Caco-2 (cell line): ENCODE results near the gene CRYBG2. TPM values are rescaled to one million over a fixed set of nuclear protein-coding genes. Genes with fewer than 3 reads are reported as not detected.
"Not testable (repeated sequence)": the region's sequence is repeated elsewhere in the genome, so short reads cannot be mapped to it uniquely, and the experiment has no call there.

ENCODE experiments used
- BruUV-seq: library from RNA; stranded (reverse); fragments of 400-500 nt; replicated peaks from 2 replicates; lab custom pipeline; 2021; lab: Mats Ljungman, UMichigan
- CTCF ChIA-PET: fragments of 300-600 bp; sonication (Branson Sonifier 250); formaldehyde crosslinking; loops from one replicate; lab custom pipeline; 2022; ENCODE audit warnings: antibody characterized with exemption; lab: Charles Lee
- POLR2A ChIA-PET: fragments of 300-600 bp; sonication (Branson Sonifier 250); formaldehyde crosslinking; loops from one replicate; lab custom pipeline; 2022; ENCODE audit warnings: antibody characterized with exemption; lab: Charles Lee
- DNase-seq, 2 experiments: peaks; one replicate each; pipeline versions ENCODE4 v3.0.0 to v3.0.0-alpha.2; 2020 to 2022
- H3K27me3 ChIP-seq: replicated peaks from 2 replicates; pipeline ENCODE4 v1.6.0; 2011; ENCODE audit warnings: low read length; ENCODE audit not compliant: control insufficient read depth, insufficient read depth
- H3K36me3 ChIP-seq: 2 replicates; pipeline ENCODE4 v1.5.1; 2011; ENCODE audit warnings: low read length; ENCODE audit not compliant: control insufficient read depth, insufficient read depth
- H3K4me1 ChIP-seq: fragments of 250-450 bp; sonication (Bioruptor Pico); 2 replicates; pipeline ENCODE4 v1.5.1; 2020; ENCODE audit warnings: mild to moderate bottlenecking
- H3K4me3 ChIP-seq: 2 replicates; pipeline ENCODE4 v1.5.1; 2011; ENCODE audit warnings: low read depth, mild to moderate bottlenecking, control low read depth, low read length
- H3K9me3 ChIP-seq: fragments of 250-450 bp; sonication (Bioruptor Pico); 2 replicates; pipeline ENCODE4 v1.5.1; 2020; ENCODE audit warnings: mild to moderate bottlenecking, moderate library complexity
- H3K27ac Mint-ChIP-seq: one replicate; pipeline ENCODE4 v1.8.0; 2022; ENCODE audit warnings: mixed read lengths; ENCODE audit not compliant: unreplicated experiment
- H3K27me3 Mint-ChIP-seq: one replicate; pipeline ENCODE4 v1.8.0; 2022; ENCODE audit warnings: mixed read lengths; ENCODE audit not compliant: insufficient read depth, unreplicated experiment
- H3K36me3 Mint-ChIP-seq: one replicate; pipeline ENCODE4 v1.8.0; 2022; ENCODE audit warnings: mild to moderate bottlenecking, mixed read lengths; ENCODE audit not compliant: insufficient read depth, unreplicated experiment
- H3K4me1 Mint-ChIP-seq: one replicate; pipeline ENCODE4 v1.8.0; 2022; ENCODE audit warnings: low read depth, mixed read lengths; ENCODE audit not compliant: unreplicated experiment
- H3K4me3 Mint-ChIP-seq: one replicate; pipeline ENCODE4 v1.8.0; 2022; ENCODE audit warnings: mild to moderate bottlenecking, moderate library complexity, mixed read lengths; ENCODE audit not compliant: unreplicated experiment
- H3K9me3 Mint-ChIP-seq: one replicate; pipeline ENCODE4 v1.8.0; 2022; ENCODE audit warnings: mixed read lengths; ENCODE audit not compliant: unreplicated experiment
- CTCF ChIP-seq, 2 experiments: fragments of 200-600 bp in 1 of 2; IDR thresholded peaks; 1 replicate in 1 of 2; 2 replicates in 1 of 2; pipeline versions ENCODE4 v1.5.1 to v1.8.0; 2011 to 2022; ENCODE audit warnings: antibody characterized with exemption in 1 of 2, control low read depth in 1 of 2, inconsistent platforms in 1 of 2, low read depth in 1 of 2, low read length in 1 of 2, mild to moderate bottlenecking in 1 of 2, moderate library complexity in 1 of 2; ENCODE audit not compliant: insufficient read depth in 1 of 2, severe bottlenecking in 1 of 2, unreplicated experiment in 1 of 2
- intact Hi-C: fragments of 100-400 bp; cut with micrococcal nuclease; formaldehyde crosslinking; loops from one replicate; pipeline ENCODE4 v1.10.0; 2022; ENCODE audit not compliant: unreplicated experiment
- total RNA-seq: library from RNA; stranded (reverse); gene quantifications from 2 replicates; pipeline ENCODE4 v1.2.3, GENCODE V29; 2022

Gene CRYBG2
- total RNA-seq, 1 experiment from 2014 or later = 66.1 TPM

- CTCF ChIA-PET = no interaction called here
These were observed 59.9 kb downstream of the CRYBG2 start for GRCh38 chr1:26293911-26294463.

GRCh38 chr1:26292735-26293134 lies 61.2 kb downstream of the CRYBG2 start:
- BruUV-seq, H3K36me3 Mint-ChIP-seq, intact Hi-C loops, H3K4me3 ChIP-seq, H3K36me3 ChIP-seq, H3K4me3 Mint-ChIP-seq, H3K27me3 Mint-ChIP-seq, H3K9me3 ChIP-seq, H3K9me3 Mint-ChIP-seq, H3K27me3 ChIP-seq, H3K4me1 ChIP-seq, H3K27ac Mint-ChIP-seq, DNase-seq, H3K4me1 Mint-ChIP-seq, POLR2A ChIA-PET: not testable (repeated sequence)
- CTCF ChIA-PET = interaction anchor here (0.7 kb wide), 1 partner anchor 72 kb away, joined by 3 read pairs; no protein-coding TSS in a partner anchor

More at GRCh38 chr1:26293911-26294463, 59.9 kb downstream of the CRYBG2 start:
- H3K4me1 Mint-ChIP-seq = no peaks in the 10 kb centered on the region
- no peak overlapping the region for H3K4me3 Mint-ChIP-seq
- H3K36me3 Mint-ChIP-seq = peaks cover 4% of the 10 kb centered on the region
- Histone ChIP-seq H3K27me3 (no peaks in the 10 kb centered on the region), H3K9me3 (no peaks in the 10 kb centered on the region), H3K4me1 (no peaks in the 10 kb centered on the region), H3K36me3 (no peaks in the 10 kb centered on the region), H3K4me3 (no peak overlapping the region)
- intact Hi-C loops = no loop called here
- BruUV-seq = no TSS peak
- DNase-seq = no peak
- H3K9me3 Mint-ChIP-seq = no peaks in the 10 kb centered on the region
- no peak for TF ChIP-seq CTCF (IDR thresholded peaks at IDR 0.05; ENCODE audit: insufficient read depth in 1 of 2, low read depth in 1 of 2, low read length in 1 of 2, severe bottlenecking in 1 of 2, unreplicated experiment in 1 of 2)
- no peaks in the 10 kb centered on the region for H3K27me3 Mint-ChIP-seq
- H3K27ac Mint-ChIP-seq = no peak overlapping the region
- POLR2A ChIA-PET = no interaction called here

- DNase-seq = no peak
- no peaks in the 10 kb centered on the region for H3K27me3 Mint-ChIP-seq
- intact Hi-C loops = no loop called here
- POLR2A ChIA-PET = no interaction called here
- CTCF ChIA-PET = no interaction called here
- no peaks in the 10 kb centered on the region for H3K27me3 ChIP-seq
- no peak for TF ChIP-seq CTCF (IDR thresholded peaks at IDR 0.05; ENCODE audit: insufficient read depth in 1 of 2, low read depth in 1 of 2, low read length in 1 of 2, severe bottlenecking in 1 of 2, unreplicated experiment in 1 of 2)
- H3K36me3 ChIP-seq = no peaks in the 10 kb centered on the region
- no TSS peak for BruUV-seq
- H3K9me3 Mint-ChIP-seq = no peaks in the 10 kb centered on the region
- H3K36me3 Mint-ChIP-seq = peaks cover 4% of the 10 kb centered on the region
- H3K4me1 ChIP-seq = no peaks in the 10 kb centered on the region
- H3K4me3 Mint-ChIP-seq = no peak overlapping the region
- no peak overlapping the region for H3K4me3 ChIP-seq
- no peaks in the 10 kb centered on the region for H3K9me3 ChIP-seq
- no peaks in the 10 kb centered on the region for H3K4me1 Mint-ChIP-seq
- no peak overlapping the region for H3K27ac Mint-ChIP-seq
These were observed 62.0 kb downstream of the CRYBG2 start for GRCh38 chr1:26291939-26292338.
